OCI-LY3 (cell line): Measurements from ENCODE around the gene RCAN2.

Experiments
- EZH2phosphoT487 ChIP-seq: fragments of 200-600 bp; shearing (Covaris generic); IDR thresholded peaks from 2 replicates; pipeline ENCODE4 v1.6.1; 2018; ENCODE audit warnings: antibody characterized with exemption, mixed run types, low read depth
- TF ChIP-seq, protein P1 (sequence below): fragments of 200-600, 300-600 bp; sonication (generic); IDR thresholded peaks from 2 replicates; pipeline ENCODE4 v1.5.1; 2014; ENCODE audit warnings: antibody characterized with exemption, low read length, low read depth

DNA sequence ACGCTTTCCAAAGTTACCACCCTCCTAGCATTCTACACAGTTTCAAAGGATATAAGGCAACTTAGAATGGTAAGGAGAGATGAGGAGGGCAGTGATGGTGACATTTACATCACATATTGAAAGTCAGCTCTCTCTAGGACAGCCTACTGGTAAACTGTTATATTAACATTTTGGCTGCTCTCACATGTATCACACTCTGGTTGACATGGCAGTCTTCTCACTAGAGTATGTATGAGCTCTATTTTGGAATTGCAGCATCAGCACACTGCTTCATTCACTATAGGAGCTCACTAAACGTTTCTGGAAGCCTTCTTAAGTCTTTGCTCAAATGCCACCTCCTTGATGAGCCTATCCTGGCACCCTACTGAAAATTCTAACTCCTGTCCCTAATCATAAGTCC is 184.8 kb downstream of the RCAN2 start:
- TF ChIP-seq, protein P1, sequence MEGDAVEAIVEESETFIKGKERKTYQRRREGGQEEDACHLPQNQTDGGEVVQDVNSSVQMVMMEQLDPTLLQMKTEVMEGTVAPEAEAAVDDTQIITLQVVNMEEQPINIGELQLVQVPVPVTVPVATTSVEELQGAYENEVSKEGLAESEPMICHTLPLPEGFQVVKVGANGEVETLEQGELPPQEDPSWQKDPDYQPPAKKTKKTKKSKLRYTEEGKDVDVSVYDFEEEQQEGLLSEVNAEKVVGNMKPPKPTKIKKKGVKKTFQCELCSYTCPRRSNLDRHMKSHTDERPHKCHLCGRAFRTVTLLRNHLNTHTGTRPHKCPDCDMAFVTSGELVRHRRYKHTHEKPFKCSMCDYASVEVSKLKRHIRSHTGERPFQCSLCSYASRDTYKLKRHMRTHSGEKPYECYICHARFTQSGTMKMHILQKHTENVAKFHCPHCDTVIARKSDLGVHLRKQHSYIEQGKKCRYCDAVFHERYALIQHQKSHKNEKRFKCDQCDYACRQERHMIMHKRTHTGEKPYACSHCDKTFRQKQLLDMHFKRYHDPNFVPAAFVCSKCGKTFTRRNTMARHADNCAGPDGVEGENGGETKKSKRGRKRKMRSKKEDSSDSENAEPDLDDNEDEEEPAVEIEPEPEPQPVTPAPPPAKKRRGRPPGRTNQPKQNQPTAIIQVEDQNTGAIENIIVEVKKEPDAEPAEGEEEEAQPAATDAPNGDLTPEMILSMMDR = no peak
- TF ChIP-seq EZH2phosphoT487 = no peak
